GM12878 (cell line): ENCODE measurements around the gene BAX. TPM values are rescaled to one million over a fixed set of nuclear protein-coding genes. Genes with fewer than 3 reads are reported as not detected.
A peak's percentile ranks its signal among the peaks of the same experiment; 100 is the strongest.

ENCODE experiments used
- ATAC-seq: fragments of 200-7000 bp; cut with Tn5 transposase; 3 replicates; pipeline ENCODE4 v1.9.1; 2020; ENCODE audit warnings: mild to moderate bottlenecking, moderate library complexity
- BruUV-seq: library from RNA; stranded (reverse); fragments of 400-500 nt; replicated peaks from 2 replicates; lab custom pipeline; 2021; lab: Mats Ljungman, UMichigan
- CTCF ChIA-PET: fragments of 300-600 bp; sonication (Branson Sonifier 250); formaldehyde crosslinking; extraction: SDS; loops from one replicate; lab custom pipeline; 2021; ENCODE audit warnings: inconsistent platforms; lab: Yijun Ruan, JAX
- POLR2A ChIA-PET: fragments of 350-600 bp; formaldehyde crosslinking; extraction: SDS; loops from one replicate; lab custom pipeline; 2021; ENCODE audit warnings: inconsistent platforms; lab: Charles Lee
- RAD21 ChIA-PET: fragments of 300-600 bp; sonication (Branson Sonifier 250); formaldehyde crosslinking; loops from one replicate; lab custom pipeline; 2023; ENCODE audit warnings: antibody characterized with exemption; ENCODE audit not compliant: unreplicated experiment; lab: Charles Lee
- SMC1A ChIA-PET: fragments of 300-600 bp; sonication (Branson Sonifier 250); formaldehyde crosslinking; loops from one replicate; lab custom pipeline; 2023; ENCODE audit not compliant: unreplicated experiment, uncharacterized antibody; lab: Charles Lee
- DNase-seq: peaks from one replicate; pipeline ENCODE4 v3.0.0-alpha.2; 2011; ENCODE audit warnings: low read depth, low spot score
- FAIRE-seq: peaks from 3 replicates; lab custom pipeline; 2011; peaks lifted over from hg19 to GRCh38; lab: Jason Lieb, UNC
- H2AFZ ChIP-seq: 2 replicates; pipeline ENCODE4 v1.6.0; 2011; ENCODE audit warnings: low read depth, low read length, control low read depth; ENCODE audit not compliant: control insufficient read depth
- H3K27ac ChIP-seq: 2 replicates; pipeline ENCODE4 v1.5.1; 2011; ENCODE audit warnings: control low read depth; ENCODE audit not compliant: control insufficient read depth, insufficient read depth
- H3K27me3 ChIP-seq, 2 experiments: replicated peaks in 1 of 2; 2 replicates each; pipeline versions ENCODE4 v1.6.0 to v1.6.1; 2011; ENCODE audit warnings: low read length in 1 of 2; ENCODE audit not compliant: control insufficient read depth in 2 of 2, insufficient read depth in 2 of 2
- H3K36me3 ChIP-seq, 2 experiments: 2 replicates each; pipeline ENCODE4 v1.5.1; 2011; ENCODE audit warnings: low read length in 1 of 2; ENCODE audit not compliant: control insufficient read depth in 2 of 2, insufficient read depth in 2 of 2
- H3K4me1 ChIP-seq: 2 replicates; pipeline ENCODE4 v1.6.1; 2011; ENCODE audit warnings: mild to moderate bottlenecking, low read length, moderate library complexity, mixed read lengths; ENCODE audit not compliant: control insufficient read depth, insufficient read depth
- H3K4me2 ChIP-seq: 2 replicates; pipeline ENCODE4 v1.6.0; 2011; ENCODE audit warnings: control low read depth; ENCODE audit not compliant: control insufficient read depth, insufficient read depth
- H3K4me3 ChIP-seq: fragments of 200-600 bp; sonication (generic); 2 replicates; pipeline ENCODE4 v1.5.1; 2016
- H3K79me2 ChIP-seq: 2 replicates; pipeline ENCODE4 v1.6.0; 2011; ENCODE audit warnings: low read length; ENCODE audit not compliant: control insufficient read depth, insufficient read depth
- H3K9ac ChIP-seq: 2 replicates; pipeline ENCODE4 v1.8.0; 2011; ENCODE audit warnings: low read length, control low read depth, mixed read lengths; ENCODE audit not compliant: control insufficient read depth, insufficient read depth
- H3K9me3 ChIP-seq: replicated peaks from 3 replicates; pipeline ENCODE4 v1.5.1; 2011; ENCODE audit warnings: mild to moderate bottlenecking, low read length; ENCODE audit not compliant: control insufficient read depth, insufficient read depth
- H4K20me1 ChIP-seq: 2 replicates; pipeline ENCODE4 v1.6.0; 2011; ENCODE audit not compliant: control insufficient read depth, insufficient read depth
- CREB1 ChIP-seq: IDR thresholded peaks from 2 replicates; pipeline ENCODE4 v1.6.1; 2012; ENCODE audit warnings: low read depth, mild to moderate bottlenecking, inconsistent platforms
- ETV6 ChIP-seq, 2 experiments: fragments of 450-650 bp in 1 of 2; IDR thresholded peaks in 1 of 2; conservative IDR thresholded peaks in 1 of 2; 2 replicates each; pipeline ENCODE4 v1.6.1; 2014; ENCODE audit warnings: antibody characterized with exemption in 1 of 2, borderline replicate concordance in 1 of 2, low read depth in 1 of 2, mild to moderate bottlenecking in 1 of 2, moderate library complexity in 1 of 2
- FOXM1 ChIP-seq: IDR thresholded peaks from 2 replicates; pipeline ENCODE4 v1.6.1; 2012; ENCODE audit warnings: low read depth, mild to moderate bottlenecking, inconsistent platforms, low read length, moderate library complexity
- GABPA ChIP-seq: IDR thresholded peaks from 2 replicates; pipeline ENCODE4 v1.6.1; 2014; ENCODE audit warnings: antibody characterized with exemption, low read depth, mild to moderate bottlenecking, inconsistent platforms
- LARP7 ChIP-seq: fragments of 450-650 bp; IDR thresholded peaks from 2 replicates; pipeline ENCODE4 v1.6.1; 2017; ENCODE audit warnings: mild to moderate bottlenecking
- MTA2 ChIP-seq: fragments of 450-650 bp; IDR thresholded peaks from 2 replicates; pipeline ENCODE4 v1.6.1; 2016; ENCODE audit warnings: low read depth, mild to moderate bottlenecking, moderate library complexity
- NFIC ChIP-seq: IDR thresholded peaks from 2 replicates; pipeline ENCODE4 v1.6.1; 2012; ENCODE audit warnings: low read depth, mild to moderate bottlenecking, inconsistent platforms, low read length, moderate library complexity
- PAX8 ChIP-seq: fragments of 450-650 bp; IDR thresholded peaks from 2 replicates; pipeline ENCODE4 v1.6.1; 2017; ENCODE audit warnings: mild to moderate bottlenecking, moderate library complexity
- RUNX3 ChIP-seq: IDR thresholded peaks from 2 replicates; pipeline ENCODE4 v1.6.1; 2012; ENCODE audit warnings: low read length, inconsistent platforms
- SIX5 ChIP-seq: IDR thresholded peaks from 2 replicates; pipeline ENCODE4 v1.6.1; 2011; ENCODE audit warnings: mild to moderate bottlenecking, low read depth, low read length, moderate library complexity; ENCODE audit not compliant: severe bottlenecking
- SMARCA5 ChIP-seq: fragments of 450-650 bp; IDR thresholded peaks from 2 replicates; pipeline ENCODE4 v1.6.1; 2017; ENCODE audit warnings: mild to moderate bottlenecking
- SMC3 ChIP-seq: IDR thresholded peaks from 2 replicates; pipeline ENCODE4 v1.6.1; 2011; ENCODE audit warnings: low read length, improper control_type of control experiment, borderline replicate concordance
- SREBF1 ChIP-seq: IDR thresholded peaks from 2 replicates; pipeline ENCODE4 v1.6.1; 2012; ENCODE audit warnings: mild to moderate bottlenecking, low read length
- TARDBP ChIP-seq: IDR thresholded peaks from 2 replicates; pipeline ENCODE4 v1.6.1; 2016; ENCODE audit warnings: borderline replicate concordance
- YY1 ChIP-seq: IDR thresholded peaks from 2 replicates; pipeline ENCODE4 v1.6.1; 2011; ENCODE audit warnings: low read depth, mild to moderate bottlenecking, low read length
- ZNF24 ChIP-seq: fragments of 450-650 bp; IDR thresholded peaks from 2 replicates; pipeline ENCODE4 v1.6.1; 2017; ENCODE audit warnings: antibody characterized with exemption, mild to moderate bottlenecking
- WGBS: methylation state at CpG from one replicate; pipeline ENCODE4 v1.1.6; 2016; ENCODE audit warnings: low lambda C conversion rate; ENCODE audit not compliant: insufficient replicate concordance, insufficient coverage; ENCODE audit errors: missing lambda C conversion rate; 5-methylcytosine and 5-hydroxymethylcytosine counted together
- in situ Hi-C: fragments of 300-500 bp; cut with MboI; formaldehyde crosslinking; loops from 9 replicates; pipeline ENCODE4 v1.14.3; 2018; ENCODE audit warnings: mixed read lengths
- intact Hi-C: fragments of 100-400 bp; cut with micrococcal nuclease; formaldehyde crosslinking; loops from one replicate; pipeline ENCODE4 v1.14.2; 2022; ENCODE audit not compliant: unreplicated experiment
- polyA plus RNA-seq, 11 experiments: library from polyadenylated mRNA; depleted of rRNA in 4 of 11; unstranded in 6 of 11; stranded (reverse) in 5 of 11; fragments of >200 nt; fragmentation: Nextera tagmentation in 4 of 11; fragmentation: Illumina TruSeq in 1 of 11; extraction: Ambion mirVana in 4 of 11; extraction: Trizol in 1 of 11; gene quantifications; 1 replicate in 1 of 11; 2 replicates in 10 of 11; pipeline versions ENCODE4 v1.2.1 to v1.2.3, GENCODE V29; 2011 to 2016; ENCODE audit warnings: inconsistent platforms in 2 of 11, missing spikeins in 2 of 11, low read depth in 1 of 11
- total RNA-seq, 4 experiments: library from RNA; depleted of rRNA in 3 of 4; stranded (reverse); fragments of >200 nt in 3 of 4; fragmentation: Illumina TruSeq in 1 of 4; extraction: Trizol in 1 of 4; gene quantifications; 2 replicates each; pipeline versions ENCODE4 v1.2.1 to v1.2.3, GENCODE V29; 2013 to 2021
- TF ChIP-seq, protein P1 (sequence below): fragments of 450-650 bp; IDR thresholded peaks from 2 replicates; pipeline ENCODE4 v1.6.1; 2016; ENCODE audit warnings: mild to moderate bottlenecking, moderate library complexity, borderline replicate concordance
- TF ChIP-seq, protein P2 (sequence below): fragments of 450-650 bp; IDR thresholded peaks from 2 replicates; pipeline ENCODE4 v1.6.1; 2014; ENCODE audit warnings: mild to moderate bottlenecking
- TF ChIP-seq, protein P3 (sequence below): fragments of 450-650 bp; IDR thresholded peaks from 2 replicates; pipeline ENCODE4 v1.6.1; 2016; ENCODE audit warnings: mild to moderate bottlenecking

Gene BAX
- total and polyA plus RNA-seq, 10 of the 15 experiments (the other 5 are each of a cell fraction or from before 2014, with no cell fraction given) = 7.2 to 221 (median 137) TPM

DNA sequence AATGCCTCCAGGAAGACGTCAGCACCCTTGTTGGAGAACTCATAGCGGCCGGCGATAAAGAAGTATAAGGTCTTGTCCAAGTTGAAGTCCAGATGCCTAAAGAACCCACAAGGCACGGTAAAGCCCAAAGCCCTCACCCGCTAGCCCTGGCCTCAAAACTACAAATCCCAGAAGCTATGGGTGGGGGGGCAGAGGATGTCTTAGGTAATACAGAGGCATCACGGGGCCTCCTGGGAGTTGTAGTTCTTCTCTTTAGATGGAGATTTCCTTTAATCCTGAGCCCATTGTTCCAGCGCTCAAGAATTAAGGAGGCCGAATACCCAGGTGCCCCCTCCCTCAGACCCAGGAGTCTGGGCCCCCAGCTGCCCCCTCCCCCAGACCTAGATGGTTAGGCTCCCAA, 27.6 kb downstream of the BAX start:
- Histone ChIP-seq H3K4me2 (no peak overlapping the region), H4K20me1 (no peaks in the 10 kb centered on the region), H3K9me3 (no peaks in the 10 kb centered on the region), H3K79me2 (no peaks in the 10 kb centered on the region), H3K4me3 (no peak overlapping the region), H3K4me1 (peaks cover 4% of the 10 kb centered on the region), H3K9ac (no peak overlapping the region), H3K36me3 (peaks cover 4 to 29% of the 10 kb centered on the region in 2 experiments), H3K27me3 (no peaks in the 10 kb centered on the region), H3K27ac (no peak overlapping the region), H2AFZ (no peak overlapping the region)
- intact Hi-C loops (no loop called here), in situ Hi-C loops (no loop called here)
- SMC1A ChIA-PET = no interaction called here
- RAD21 ChIA-PET = no interaction called here
- BruUV-seq = no TSS peak
- no peak for ATAC-seq
- CTCF ChIA-PET = interaction anchor here (1.6 to 3.1 kb wide), 2 partner anchors 11 to 194 kb away, joined by 3 to 26 read pairs; partner anchors contain the start of genes GYS1 and RUVBL2
- no peak for FAIRE-seq
- DNase-seq = no peak
- WGBS = 89% methylated on average over 9 of the region's 9 CpGs
- POLR2A ChIA-PET = interaction anchor here (7.1 kb wide), 1 partner anchor 11 kb away, joined by 41 read pairs; the partner anchor contains the start of genes GYS1 and RUVBL2
- TF ChIP-seq NFIC (no peak), YY1 (0 out of 2 replicates have a peak, but pooled peaks have one; percentile 34), TARDBP (no peak), FOXM1 (no peak), ZNF24 (no peak), MTA2 (no peak), SREBF1 (no peak), RUNX3 (no peak), SMC3 (no peak), SIX5 (peak; percentile 92), CREB1 (peak; percentile 74; the same call in 1 of the 2 replicates), LARP7 (no peak), GABPA (peak; percentile 63; the same call in 1 of the 2 replicates), PAX8 (no peak), ETV6 (conservative IDR thresholded peaks at IDR 0.05 in 1 of 2, IDR thresholded peaks at IDR 0.05 in 1 of 2; ENCODE audit: borderline replicate concordance in 1 of 2, low read depth in 1 of 2) (no peak), SMARCA5 (no peak)
- TF ChIP-seq, protein P1, sequence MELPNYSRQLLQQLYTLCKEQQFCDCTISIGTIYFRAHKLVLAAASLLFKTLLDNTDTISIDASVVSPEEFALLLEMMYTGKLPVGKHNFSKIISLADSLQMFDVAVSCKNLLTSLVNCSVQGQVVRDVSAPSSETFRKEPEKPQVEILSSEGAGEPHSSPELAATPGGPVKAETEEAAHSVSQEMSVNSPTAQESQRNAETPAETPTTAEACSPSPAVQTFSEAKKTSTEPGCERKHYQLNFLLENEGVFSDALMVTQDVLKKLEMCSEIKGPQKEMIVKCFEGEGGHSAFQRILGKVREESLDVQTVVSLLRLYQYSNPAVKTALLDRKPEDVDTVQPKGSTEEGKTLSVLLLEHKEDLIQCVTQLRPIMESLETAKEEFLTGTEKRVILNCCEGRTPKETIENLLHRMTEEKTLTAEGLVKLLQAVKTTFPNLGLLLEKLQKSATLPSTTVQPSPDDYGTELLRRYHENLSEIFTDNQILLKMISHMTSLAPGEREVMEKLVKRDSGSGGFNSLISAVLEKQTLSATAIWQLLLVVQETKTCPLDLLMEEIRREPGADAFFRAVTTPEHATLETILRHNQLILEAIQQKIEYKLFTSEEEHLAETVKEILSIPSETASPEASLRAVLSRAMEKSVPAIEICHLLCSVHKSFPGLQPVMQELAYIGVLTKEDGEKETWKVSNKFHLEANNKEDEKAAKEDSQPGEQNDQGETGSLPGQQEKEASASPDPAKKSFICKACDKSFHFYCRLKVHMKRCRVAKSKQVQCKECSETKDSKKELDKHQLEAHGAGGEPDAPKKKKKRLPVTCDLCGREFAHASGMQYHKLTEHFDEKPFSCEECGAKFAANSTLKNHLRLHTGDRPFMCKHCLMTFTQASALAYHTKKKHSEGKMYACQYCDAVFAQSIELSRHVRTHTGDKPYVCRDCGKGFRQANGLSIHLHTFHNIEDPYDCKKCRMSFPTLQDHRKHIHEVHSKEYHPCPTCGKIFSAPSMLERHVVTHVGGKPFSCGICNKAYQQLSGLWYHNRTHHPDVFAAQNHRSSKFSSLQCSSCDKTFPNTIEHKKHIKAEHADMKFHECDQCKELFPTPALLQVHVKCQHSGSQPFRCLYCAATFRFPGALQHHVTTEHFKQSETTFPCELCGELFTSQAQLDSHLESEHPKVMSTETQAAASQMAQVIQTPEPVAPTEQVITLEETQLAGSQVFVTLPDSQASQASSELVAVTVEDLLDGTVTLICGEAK = peak; percentile 31; the same call in 1 of the 2 replicates
- TF ChIP-seq, protein P2, sequence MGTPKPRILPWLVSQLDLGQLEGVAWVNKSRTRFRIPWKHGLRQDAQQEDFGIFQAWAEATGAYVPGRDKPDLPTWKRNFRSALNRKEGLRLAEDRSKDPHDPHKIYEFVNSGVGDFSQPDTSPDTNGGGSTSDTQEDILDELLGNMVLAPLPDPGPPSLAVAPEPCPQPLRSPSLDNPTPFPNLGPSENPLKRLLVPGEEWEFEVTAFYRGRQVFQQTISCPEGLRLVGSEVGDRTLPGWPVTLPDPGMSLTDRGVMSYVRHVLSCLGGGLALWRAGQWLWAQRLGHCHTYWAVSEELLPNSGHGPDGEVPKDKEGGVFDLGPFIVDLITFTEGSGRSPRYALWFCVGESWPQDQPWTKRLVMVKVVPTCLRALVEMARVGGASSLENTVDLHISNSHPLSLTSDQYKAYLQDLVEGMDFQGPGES = no peak
- TF ChIP-seq, protein P3, sequence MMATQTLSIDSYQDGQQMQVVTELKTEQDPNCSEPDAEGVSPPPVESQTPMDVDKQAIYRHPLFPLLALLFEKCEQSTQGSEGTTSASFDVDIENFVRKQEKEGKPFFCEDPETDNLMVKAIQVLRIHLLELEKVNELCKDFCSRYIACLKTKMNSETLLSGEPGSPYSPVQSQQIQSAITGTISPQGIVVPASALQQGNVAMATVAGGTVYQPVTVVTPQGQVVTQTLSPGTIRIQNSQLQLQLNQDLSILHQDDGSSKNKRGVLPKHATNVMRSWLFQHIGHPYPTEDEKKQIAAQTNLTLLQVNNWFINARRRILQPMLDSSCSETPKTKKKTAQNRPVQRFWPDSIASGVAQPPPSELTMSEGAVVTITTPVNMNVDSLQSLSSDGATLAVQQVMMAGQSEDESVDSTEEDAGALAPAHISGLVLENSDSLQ = no peak
